Ishikawa (cell line): ENCODE data around the gene RNF157.

Source experiments
- CEBPB ChIP-seq: IDR thresholded peaks from 2 replicates; pipeline ENCODE4 v1.6.1; 2012
- CREB1 ChIP-seq: IDR thresholded peaks from 2 replicates; pipeline ENCODE4 v1.6.1; 2012; ENCODE audit warnings: low read depth
- EP300 ChIP-seq: IDR thresholded peaks from 2 replicates; pipeline ENCODE4 v1.6.1; 2012; ENCODE audit warnings: borderline replicate concordance
- FOXM1 ChIP-seq: IDR thresholded peaks from 2 replicates; pipeline ENCODE4 v1.6.1; 2012; ENCODE audit warnings: low read depth, borderline replicate concordance
- MAX ChIP-seq: IDR thresholded peaks from 2 replicates; pipeline ENCODE4 v1.6.1; 2012
- NFIC ChIP-seq: IDR thresholded peaks from 2 replicates; pipeline ENCODE4 v1.6.1; 2012
- RAD21 ChIP-seq: IDR thresholded peaks from 2 replicates; pipeline ENCODE4 v1.6.1; 2012; ENCODE audit warnings: low read depth
- REST ChIP-seq: IDR thresholded peaks from 2 replicates; pipeline ENCODE4 v1.6.1; 2012; ENCODE audit warnings: low read depth, mild to moderate bottlenecking
- TAF1 ChIP-seq: IDR thresholded peaks from 2 replicates; pipeline ENCODE4 v1.6.1; 2012; ENCODE audit warnings: low read depth, mild to moderate bottlenecking
- TEAD4 ChIP-seq: IDR thresholded peaks from 2 replicates; pipeline ENCODE4 v1.6.1; 2012
- YY1 ChIP-seq: IDR thresholded peaks from 2 replicates; pipeline ENCODE4 v1.6.1; 2012; ENCODE audit warnings: low read depth
- ZBTB7A ChIP-seq: IDR thresholded peaks from 2 replicates; pipeline ENCODE4 v1.6.1; 2012; ENCODE audit warnings: low read depth

GRCh38 chr17:76166168-76166567, 74.1 kb downstream of the RNF157 start:
- no peak for TF ChIP-seq REST
- TF ChIP-seq RAD21, result no peak
- no peak for TF ChIP-seq EP300
- no peak for TF ChIP-seq TEAD4
- TF ChIP-seq MAX, result no peak
- TF ChIP-seq CREB1, result no peak
- no peak for TF ChIP-seq CEBPB
- no peak for TF ChIP-seq NFIC
- TF ChIP-seq YY1, result no peak
- TF ChIP-seq TAF1, result no peak
- TF ChIP-seq FOXM1, result no peak
- TF ChIP-seq ZBTB7A, result no peak
